HG03439 (cell line): ENCODE measurements around the gene FBXL7.
"Not testable (repeated sequence)": the region's sequence is repeated elsewhere in the genome, so short reads cannot be mapped to it uniquely, and the experiment has no call there.

Experiments used
- ATAC-seq: cut with Tn5 transposase; IDR thresholded peaks from one replicate; pipeline ENCODE4 v1.9.1; 2021; ENCODE audit warnings: mild to moderate bottlenecking, moderate library complexity; ENCODE audit not compliant: unreplicated experiment

The FBXL7 gene

DNA sequence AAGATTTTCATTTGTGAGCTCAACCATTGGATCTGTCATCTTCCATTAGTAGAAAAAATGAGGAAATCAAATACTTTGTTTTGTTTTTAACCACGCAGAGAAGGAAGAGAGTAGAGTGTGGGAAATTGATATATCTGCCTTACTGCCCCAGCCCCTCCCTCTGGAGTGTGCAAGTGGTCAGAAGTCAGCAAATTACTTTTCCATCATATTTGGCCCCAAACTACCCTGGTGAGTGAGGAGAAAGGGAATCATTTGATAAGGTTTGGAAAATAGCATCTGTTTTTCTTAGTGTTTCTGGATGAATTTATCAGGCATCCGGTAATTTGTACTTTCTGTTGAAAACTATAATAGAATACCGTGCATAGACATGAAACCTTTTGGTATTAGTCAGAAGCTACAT is 352.2 kb downstream of the FBXL7 start:
- no peak for ATAC-seq

DNA sequence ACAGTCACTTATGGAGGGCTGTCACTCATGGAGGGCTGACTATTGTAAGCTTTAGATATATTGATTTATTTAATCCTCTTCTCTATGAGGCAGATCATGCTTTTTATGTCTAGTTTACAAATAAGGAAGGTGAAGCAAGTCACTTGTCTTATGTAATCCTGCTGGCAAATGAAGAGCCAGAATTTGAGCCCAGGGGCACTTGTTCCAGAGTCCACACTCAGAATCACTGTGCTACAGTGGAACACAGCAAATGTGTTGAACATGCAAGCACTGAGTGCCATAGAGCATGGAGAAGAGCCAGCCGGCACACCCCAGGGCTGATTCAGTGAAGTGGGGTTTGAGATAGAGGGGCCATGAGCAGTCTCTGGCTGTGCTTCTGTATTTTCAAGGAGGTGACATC is 353.0 kb downstream of the FBXL7 start:
- ATAC-seq, result no peak

DNA sequence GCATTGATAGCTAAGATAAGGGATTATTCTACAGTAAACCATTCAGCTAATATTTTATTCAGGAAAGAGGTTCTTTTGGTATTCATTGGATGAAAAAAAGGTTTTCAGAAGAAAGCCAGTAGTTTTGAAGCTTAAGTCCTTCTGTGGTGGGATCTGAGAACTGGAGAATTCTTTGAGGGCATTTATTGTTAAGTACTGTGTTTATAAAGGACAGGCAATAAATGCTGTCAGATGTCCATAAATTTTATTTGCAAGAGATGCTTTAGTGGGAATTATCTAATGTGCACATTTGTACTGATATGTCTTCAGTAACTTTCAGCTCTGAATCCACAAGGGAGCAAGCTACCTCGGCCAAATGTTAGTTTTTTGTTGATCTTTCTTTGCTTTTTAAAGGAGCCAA is 358.3 kb downstream of the FBXL7 start:
- no peak for ATAC-seq

DNA sequence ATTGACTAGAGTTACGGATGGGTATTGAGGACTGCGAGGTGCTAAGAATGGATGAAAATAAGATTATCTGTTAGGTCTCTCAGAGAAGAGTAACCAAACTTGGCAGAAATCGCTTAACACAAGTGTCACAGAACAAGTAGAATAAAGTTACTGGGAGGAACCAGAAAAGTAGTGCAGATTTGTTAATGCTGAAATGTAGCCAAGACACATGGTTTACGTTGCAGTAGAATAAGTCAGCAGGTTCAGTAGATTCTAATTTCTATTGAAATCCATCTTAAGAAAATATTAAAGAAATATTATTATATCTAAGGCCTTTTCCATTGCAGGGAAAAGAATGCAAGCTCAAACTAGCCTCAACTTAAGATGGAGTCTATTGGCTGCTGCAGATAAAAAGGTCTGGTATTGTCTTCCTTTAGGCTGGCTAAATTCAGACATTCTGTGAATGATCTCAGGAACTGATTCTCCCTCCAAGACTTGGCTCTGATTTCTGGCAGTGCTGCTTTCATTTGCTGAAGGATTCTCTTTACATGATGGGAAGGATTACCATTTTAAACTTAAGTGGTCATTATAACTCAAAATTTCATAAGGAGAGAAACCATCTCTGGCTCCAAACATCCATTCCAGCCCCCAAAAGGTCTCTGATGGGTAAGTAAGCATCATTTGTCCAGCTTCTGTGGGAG is 364.7 kb downstream of the FBXL7 start:
- no peak for ATAC-seq

DNA sequence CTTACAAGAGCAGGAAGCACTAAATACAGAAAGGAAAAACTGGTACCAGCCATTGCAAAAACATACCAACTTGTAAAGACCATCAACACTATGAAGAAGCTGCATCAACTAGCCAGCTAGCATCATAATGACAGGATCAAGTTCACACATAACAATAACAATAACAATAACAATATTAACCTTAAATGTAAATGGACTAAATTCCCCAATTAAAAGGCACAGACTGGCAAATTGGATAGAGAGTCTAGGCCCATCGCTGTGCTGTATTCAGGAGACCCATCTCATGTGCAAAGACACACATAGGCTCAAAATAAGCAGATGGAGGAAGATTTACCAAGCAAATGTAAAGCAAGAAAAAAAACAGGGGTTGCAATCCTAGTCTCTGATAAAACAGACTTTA is 372.3 kb downstream of the FBXL7 start:
- not testable (repeated sequence) for ATAC-seq

DNA sequence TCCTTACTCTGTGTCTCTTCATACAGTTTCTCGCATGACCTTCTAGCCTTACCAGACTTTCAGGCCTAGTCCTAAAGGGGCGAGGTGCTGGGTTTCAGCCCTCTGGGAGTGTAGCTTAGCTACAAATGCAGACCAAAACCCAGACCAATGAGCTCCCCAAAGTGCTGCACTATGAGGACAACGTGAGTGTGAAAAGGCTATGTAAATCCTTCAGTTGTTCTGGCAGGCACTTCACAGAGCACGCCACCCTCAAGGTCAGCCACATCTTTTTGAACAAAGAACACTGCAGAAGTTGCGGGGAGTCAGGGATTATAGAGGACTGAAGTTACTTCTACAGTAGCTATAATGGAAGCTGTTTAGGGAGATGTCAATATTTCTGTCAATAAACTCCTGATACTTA is 377.9 kb downstream of the FBXL7 start:
- ATAC-seq, result no peak

DNA sequence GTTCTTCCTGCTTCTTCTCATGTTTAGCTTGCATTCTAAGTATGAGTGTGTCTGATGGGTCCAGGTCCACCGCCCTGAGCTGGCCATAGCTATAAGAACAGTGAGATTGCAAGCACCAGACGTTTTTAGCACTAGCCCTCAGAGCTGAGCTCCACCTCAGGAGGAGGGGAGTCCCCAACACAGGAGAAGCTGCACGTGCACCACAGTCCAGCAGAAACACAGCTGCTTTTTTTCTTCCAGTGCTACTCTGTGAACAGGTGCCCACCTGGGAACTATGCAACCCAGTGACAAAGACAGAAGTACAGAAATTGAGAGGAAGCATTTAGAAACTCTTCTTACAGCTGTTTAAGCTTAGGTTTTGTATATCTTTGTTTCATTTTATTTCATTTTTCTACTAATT is 380.2 kb downstream of the FBXL7 start:
- ATAC-seq, result no peak

- ATAC-seq, result no peak
These were observed 385.2 kb downstream of the FBXL7 start for GRCh38 chr5:15885156-15885555.

GRCh38 chr5:15886156-15886555 is 386.2 kb downstream of the FBXL7 start:
- no peak for ATAC-seq

DNA sequence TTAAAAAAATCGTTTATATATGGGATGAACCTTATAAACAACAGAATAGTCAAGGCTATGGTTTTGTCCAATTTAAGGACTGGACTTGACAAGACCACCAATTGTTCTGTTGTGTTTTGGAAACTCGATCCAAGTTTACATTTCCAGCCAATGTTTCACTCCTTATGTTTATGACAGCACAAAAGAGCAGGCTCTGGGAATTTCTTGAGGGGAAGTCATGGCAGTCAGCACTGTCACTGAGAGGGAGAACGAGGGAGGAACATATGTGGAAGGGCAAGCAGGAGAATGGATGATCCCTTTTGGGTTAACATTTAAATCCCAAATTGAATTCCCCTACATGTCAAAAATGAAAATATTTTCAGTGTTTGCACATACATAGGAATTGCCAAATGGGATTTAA is 387.1 kb downstream of the FBXL7 start:
- ATAC-seq, result no peak

- ATAC-seq, result no peak
These were observed 389.0 kb downstream of the FBXL7 start for GRCh38 chr5:15889001-15889400.

GRCh38 chr5:15893866-15894265 is 393.9 kb downstream of the FBXL7 start:
- no peak for ATAC-seq

GRCh38 chr5:15897656-15898055 is 397.7 kb downstream of the FBXL7 start:
- ATAC-seq, result no peak

- ATAC-seq, result no peak
These were observed 398.7 kb downstream of the FBXL7 start for GRCh38 chr5:15898641-15899040.

DNA sequence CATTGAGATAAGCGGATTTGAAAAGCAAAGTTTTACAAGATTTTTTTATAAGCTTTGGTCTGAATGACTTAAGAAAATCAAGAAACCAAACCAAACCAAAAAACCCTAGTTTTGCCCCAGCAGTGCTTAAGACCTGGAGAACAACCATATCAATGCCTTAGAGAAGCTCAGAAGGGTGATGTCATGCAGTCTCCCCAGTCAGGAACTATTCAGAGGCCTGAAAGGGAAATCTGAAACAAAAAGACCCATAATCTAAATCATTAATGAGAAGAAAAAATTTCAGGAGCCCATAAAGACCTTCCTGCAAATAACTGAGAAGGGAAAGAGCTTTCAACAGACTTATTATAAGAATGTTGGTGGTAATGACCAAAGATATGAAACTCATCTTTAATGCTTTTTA is 399.5 kb downstream of the FBXL7 start:
- no peak for ATAC-seq

GRCh38 chr5:15901151-15901550 is 401.2 kb downstream of the FBXL7 start:
- no peak for ATAC-seq

DNA sequence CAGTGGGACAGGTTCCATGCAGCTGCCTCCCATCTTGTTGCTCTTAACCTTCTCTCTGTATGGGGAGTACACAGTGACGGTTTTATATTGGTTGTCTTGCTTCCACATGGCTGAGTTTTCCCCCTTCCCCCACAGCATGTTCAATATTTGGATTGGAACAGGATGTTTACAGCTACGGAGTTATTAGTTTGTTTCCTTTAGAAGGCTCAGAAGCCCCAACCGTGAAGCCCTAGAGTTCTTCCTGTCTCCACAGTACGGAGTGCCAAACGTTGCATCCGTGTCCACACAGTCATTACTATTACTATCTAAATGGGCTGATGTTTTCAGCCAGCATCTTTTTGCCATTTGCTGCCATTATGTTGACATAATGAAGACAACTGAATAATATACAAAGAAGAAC is 402.1 kb downstream of the FBXL7 start:
- no peak for ATAC-seq

GRCh38 chr5:15904899-15905830 is 405.2 kb downstream of the FBXL7 start:
- no peak for ATAC-seq

DNA sequence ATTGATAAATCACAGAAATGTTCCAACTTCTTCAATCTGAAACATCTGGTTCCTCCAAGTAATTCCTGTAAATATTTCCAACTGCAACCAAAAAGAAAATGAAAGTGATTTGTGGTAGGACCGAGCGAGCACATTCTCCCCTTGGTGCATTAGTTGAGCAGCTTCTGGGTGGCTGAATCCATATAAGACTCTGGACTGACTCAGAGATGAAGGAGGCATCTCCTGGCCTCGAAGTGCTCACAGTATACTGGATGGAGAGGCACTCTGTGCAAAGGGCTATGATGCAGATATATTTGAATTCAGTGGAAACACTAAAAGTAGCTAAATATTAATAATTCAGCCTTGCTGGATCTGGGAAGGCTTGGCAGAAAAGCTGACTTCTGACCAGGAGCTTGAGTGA is 414.7 kb downstream of the FBXL7 start:
- ATAC-seq, result no peak

- ATAC-seq, result no peak
These were observed 426.6 kb downstream of the FBXL7 start for GRCh38 chr5:15926586-15926985.

GRCh38 chr5:15927710-15928380 is 427.9 kb downstream of the FBXL7 start:
- no peak for ATAC-seq
